Anterior cingulate cortex (tissue), 58 donors: ENCODE data around the gene BLACAT1.
"Not testable (repeated sequence)": the region's sequence is repeated elsewhere in the genome, so short reads cannot be mapped to it uniquely, and the experiment has no call there.

Source experiments
- DNase-seq, 58 donors: peaks; one replicate each; lab custom pipeline; 2025; lab: John Stamatoyannopoulos, UW

Gene BLACAT1

DNA sequence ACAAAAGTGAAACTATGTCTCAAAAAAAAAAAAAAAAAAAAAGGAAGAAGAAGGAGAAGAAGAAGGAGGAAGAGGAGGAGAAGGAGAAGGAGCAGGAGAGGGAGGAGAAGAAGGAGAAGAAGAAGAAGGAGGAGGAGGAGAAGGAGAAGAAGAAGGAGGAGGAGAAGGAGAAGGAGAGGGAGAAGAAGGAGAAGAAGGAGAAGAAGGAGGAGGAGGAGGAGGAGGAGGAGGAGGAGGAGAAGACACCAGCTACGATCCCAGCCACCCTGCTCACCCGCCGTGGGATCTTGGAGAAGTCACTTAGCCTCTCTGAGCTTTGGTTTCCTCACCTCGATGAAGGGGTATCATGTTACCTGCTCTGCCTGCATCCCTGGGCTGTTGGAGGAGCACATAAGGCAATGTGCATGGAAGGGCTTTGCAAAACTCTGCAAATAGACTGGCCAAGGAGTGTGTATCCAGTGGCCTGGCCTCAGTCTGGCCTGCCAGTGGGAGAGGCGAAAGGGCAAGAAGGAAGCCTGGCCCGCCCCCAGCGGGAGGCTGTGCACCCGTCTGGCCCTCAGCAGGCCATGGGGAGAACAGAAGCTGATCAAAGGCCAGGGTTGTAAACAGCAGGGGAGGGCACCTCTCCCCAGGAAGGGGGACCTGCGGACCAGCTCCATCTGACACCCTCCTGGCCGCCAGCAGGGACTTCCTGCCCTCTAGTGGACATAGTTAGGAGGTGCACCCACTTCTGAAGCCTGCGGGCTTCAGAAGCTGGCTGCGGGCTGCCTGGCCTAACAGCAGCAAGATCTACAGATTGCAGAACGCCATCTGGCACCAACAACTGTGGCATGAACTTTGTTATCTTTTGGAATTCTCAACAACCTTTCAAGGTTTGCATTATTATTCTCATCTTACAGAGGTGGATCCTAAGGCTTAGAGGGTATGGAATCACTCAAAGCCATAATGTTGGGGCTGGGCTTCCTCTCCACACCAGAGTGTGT, 29.4 kb upstream of the BLACAT1 start:
- DNase-seq, result peak in 47 of 58 donors; percentile 11 to 79 (median 49)

DNA sequence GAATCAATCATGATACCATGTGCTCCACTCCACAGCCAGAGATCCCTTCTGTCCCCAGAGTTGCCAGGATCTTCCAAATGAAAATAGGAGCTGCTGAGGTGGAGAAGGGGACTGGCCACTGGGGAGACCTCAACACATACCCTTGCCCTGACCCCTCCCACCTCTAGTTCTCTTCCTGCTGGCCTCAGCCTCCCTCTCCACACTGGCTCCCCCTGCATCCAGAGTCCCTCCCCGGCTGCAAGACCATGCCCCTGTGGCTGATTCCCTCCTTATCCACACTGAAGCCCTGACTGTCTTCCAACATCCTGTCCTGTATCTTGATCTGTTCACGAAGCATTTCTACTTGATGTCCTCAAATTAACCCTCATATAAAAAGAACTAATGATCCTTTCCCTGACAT, 27.5 kb upstream of the BLACAT1 start:
- DNase-seq, result no peak

DNA sequence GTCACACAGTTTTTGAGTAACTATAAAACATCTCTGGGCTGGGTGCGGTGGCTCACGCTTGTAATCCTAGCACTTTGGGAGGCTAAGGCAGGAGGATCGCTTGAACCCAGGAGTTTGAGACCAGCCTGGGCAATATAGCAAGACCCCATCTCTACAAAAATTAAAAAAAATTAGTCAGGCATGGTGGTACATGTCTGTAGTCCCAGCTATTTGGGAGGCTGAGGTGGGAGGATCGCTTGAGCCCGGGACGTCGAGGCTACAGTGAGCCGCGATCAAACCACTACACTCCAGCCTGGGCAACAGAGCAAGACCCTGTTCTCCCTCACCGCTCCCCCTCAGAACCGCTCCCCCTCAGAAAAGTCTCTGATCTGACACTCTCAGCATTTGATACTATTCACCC, 26.7 kb upstream of the BLACAT1 start:
- DNase-seq, result not testable (repeated sequence)

DNA sequence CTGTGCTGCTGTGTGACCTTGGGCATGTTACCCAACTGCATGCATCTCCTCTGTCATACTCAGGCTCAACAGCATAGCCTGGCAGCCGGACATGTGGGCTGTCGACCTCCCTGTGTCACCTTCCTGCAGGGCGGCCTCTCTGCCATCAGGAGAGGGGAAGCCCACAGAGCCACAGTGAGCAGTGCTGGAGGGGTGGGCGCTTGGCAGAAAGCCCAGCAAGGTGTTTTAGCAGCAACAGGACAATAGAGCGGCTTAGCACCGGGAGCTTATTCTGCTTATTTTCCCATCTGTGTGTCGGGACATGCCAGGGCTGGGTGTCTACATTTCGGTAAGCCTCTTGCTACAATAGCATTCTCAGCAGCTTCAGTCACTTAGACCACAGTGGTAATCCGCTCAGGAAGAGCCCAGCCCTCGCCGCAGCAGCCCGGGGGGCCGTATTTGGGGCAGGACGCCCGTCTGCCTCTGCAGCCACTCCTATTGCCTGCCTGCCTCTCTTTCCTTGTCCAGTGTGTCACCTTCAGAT, 25.8 kb upstream of the BLACAT1 start:
- DNase-seq, result no peak

DNA sequence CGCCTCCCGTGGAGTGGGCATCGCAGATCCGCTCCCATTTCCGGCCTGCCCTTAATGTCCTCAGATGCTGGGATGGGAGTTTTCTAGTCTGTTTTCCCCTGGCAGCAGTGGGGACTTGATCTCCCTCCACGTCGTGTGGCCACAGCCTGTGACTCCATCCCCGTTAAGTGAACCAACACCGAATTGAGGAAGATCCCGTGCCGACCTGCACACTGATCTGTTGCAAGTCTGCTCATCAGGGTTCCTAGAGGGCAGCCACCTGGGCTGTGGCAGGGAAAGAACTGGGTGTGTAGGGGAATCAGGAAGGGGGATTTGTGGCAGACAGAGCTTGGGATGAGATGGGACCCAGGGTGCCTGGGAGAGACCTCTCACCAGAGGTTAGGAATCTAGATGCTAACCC, 25.4 kb upstream of the BLACAT1 start:
- DNase-seq, result no peak

DNA sequence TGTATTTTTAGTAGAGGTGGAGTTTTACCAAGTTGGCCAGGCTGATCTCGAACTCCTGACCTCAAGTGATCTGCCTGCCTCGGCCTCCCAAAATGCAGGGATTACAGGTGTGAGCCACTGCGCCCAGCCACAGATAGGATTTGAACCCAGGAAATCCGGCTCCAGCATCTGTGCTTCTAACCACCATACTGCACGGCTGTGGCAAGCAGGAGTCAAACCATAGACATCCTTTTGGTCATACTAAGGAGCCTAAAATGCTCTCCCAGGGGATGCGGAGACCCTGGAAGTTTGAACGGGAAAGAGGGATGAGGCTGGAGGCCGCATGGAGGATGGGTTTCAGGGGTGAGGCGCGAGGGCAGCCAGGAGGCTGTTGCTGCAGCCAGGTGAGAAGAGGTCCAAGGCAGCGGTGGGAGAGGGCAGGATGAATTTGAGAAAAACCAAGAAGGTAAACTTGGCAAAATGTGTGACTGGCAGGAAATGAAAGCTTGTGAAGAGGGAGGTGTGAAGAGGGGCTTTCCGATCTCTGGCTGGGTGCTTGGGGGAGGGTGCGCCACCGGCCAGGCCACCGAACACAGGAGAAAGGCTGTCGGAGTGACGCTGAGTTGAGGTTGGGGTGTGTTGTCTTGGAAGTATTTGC, 24.6 kb upstream of the BLACAT1 start:
- no peak for DNase-seq

DNA sequence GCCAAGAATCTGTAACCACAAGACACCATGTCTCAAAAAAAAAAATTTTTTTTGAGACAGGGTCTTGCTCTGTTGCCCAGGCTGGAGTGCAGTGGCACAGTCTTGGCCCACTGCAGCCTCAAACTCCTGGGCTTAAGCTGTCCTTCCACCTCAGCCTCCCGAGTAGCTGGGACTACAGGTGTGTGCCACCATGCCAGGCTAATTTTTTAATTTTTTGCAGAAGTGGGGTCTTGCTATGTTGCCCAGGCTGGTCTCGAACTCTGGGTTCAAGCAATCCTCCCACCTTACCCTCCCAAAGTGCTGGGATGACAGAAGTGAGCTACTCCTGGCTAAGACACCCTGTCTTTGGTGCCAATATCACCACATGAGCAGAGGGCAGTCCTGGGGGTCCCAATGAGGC, 23.1 kb upstream of the BLACAT1 start:
- not testable (repeated sequence) for DNase-seq

DNA sequence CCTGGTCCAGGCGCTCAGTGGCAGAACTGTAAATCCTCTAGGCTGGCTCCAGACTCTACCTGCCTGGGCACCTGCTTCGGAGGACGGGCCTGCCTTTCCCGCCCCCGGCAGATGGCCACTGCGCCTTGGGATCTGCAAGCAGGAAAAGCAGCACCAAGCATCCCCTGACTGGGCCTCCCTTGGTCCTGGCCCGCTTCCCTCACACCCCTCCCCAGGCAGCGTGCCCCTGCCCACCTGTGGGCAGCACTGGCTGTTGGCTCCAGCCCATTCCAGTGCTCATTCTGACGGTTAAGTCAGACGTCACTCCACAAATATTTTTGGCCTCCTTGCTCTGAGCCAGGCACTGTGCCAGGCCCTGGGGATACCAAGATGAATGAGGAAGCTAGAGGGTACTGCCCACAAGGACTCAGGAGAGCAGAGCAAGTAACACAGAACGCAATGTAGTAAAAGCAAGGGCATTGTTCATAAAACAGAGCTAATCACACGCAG, 22.0 kb upstream of the BLACAT1 start:
- DNase-seq, result peak in 5 of 58 donors; percentile 9 to 44 (median 30)

DNA sequence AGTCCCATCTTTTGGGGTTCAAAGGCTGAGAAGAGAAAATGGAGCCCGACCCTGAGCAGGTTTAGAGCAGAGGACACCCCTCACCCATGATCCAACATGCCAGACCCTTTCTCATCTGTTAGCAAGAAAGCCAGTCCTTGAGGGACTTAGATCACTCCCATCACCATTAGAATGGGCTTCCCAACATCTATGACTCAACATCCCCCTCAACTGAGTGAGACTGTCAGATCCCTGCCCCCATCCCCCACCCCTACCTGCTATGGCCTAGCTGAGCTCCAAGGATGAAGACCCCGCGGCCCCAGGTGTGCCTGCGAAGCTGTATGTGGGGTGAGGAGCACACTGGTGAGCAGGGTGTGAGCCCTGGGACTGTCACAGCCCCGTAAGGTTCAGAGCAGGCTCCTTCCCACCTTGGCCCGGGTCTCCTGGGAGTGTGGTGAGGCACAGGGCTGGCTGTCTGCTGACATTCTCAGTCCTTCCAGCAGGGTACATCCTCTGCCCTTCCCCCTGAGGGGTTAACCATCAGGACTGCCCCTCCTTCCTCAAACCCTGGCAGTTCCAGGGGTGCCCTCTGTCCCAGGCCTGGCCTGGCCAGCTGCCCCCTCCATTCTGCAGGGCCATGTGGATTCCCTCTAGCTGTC, 21.4 kb upstream of the BLACAT1 start:
- DNase-seq, result no peak

DNA sequence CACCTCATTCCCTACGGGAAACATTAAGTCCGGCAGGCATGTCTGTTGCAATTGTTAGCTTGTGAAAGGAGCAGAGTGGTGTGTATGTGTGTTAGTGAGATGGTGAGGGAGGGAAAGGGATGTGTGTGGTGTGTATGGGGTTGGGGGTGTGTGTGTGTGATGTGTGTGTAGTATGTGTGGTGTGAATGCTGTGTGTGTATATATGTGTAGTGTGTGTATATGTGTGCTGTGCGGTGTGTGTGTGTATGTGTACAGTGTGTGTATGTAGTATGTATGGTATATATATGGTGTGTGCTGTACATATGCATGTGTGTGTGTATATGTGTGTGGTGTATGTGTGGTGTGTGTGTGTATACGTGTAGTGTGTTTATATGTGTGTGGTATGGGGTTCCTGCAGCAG, 20.8 kb upstream of the BLACAT1 start:
- no peak for DNase-seq

DNA sequence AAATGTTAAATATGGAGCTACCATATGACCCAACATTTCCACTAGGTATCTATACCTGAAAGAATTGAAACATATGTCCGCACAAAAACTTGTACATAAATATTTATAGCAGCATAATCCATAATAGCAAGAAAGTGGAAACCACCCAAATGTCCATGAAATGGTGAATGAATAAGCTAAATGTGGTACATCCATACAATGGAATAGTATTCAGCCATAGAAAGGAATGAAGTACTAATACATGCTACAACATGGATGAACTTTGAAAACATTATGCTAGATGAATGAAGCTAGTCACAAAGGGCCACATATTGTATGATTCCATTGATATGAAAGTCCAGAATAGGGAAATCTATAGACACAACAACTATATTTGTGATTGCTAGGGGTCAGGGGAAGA, 20.0 kb upstream of the BLACAT1 start:
- no peak for DNase-seq

DNA sequence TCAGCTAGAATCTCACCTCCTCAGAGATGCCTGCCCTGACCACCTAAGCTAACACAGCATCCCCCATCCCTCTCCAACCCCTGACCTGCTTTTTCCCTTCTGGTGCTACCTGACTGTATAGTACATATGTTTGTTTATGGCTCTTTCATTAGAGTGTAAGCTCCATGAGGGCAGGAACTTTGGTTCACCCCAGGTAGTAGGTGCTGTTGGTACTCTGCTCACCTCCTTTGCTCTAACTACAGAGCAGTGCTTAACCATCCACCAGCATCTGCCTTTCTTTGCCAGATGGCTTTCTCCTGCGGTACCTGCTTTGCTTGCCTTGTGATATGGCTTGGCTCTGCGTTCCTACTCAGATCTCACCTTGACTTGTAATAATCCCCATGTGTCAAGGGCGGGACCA, 18.7 kb upstream of the BLACAT1 start:
- no peak for DNase-seq

DNA sequence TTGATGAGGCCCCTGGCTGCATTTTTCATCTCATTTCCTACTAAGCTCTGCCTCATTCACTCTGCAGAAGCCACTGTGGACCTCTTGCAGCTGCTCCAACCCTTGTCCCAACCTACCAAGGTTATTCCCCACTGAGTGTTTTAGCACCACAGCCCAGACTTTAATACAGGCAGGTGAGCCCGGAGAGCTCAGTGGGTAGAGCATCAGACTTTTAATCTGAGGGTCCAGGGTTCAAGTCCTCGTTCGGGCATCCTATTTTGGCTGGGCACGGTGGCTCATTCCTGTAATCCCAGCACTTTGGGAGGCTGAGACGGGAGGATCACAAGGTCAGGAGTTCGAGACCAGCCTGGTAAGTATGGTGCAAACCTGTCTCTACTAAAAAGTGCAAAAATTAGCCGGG, 18.1 kb upstream of the BLACAT1 start:
- DNase-seq, result no peak

DNA sequence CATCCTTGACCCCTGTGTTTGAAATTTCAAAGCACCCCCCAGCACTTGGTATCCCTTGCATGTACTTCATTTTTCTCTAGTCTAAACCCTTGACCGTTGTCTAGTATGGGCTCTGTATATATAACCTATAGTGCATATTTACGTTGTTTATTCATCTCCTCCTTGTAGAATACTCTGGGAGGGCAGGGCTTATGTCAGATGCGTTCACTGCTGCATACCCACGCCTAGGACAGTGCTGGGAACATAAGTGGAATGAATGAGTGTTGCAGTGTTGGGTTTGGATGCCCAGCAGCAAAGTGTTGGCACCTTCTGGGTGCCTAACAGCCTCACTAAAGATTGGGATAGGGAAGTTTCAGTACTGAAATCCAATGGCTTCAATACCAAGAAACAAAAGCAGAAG, 17.6 kb upstream of the BLACAT1 start:
- no peak for DNase-seq

DNA sequence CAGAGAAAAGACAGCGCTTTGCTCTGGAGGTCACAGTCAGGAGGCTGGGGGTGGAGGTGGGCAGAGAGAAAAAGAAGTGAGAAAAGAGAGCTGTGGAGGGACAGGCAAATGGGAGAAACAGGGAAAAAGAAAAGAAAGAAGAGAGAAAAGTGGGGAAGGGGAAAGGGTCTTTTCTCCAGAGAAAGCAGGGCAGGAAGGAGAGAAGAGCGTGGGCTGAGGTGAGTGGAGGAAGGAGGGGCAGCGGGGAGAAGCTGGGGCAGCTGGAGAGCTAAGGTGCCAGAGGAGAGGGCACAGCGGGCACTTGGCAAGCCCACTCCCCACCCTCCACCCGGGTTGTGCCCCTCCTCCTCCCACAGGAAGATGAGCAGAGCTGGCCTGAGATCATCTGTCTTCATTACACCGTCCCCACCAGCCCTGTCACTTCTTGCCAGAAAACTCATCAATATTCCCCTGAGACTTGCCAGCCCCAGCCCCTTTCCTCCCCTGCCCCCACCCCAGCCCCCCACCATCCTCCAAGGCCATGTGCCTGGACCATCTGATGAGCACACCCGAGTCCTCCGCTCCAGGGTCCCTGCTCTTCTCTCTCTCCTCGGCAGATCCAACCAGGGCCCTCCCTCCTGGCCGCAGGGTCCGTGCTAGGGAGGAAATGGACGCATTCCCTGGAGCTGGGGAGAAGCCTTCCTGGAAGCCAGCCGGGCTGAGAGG, 17.0 kb upstream of the BLACAT1 start:
- DNase-seq, result no peak

DNA sequence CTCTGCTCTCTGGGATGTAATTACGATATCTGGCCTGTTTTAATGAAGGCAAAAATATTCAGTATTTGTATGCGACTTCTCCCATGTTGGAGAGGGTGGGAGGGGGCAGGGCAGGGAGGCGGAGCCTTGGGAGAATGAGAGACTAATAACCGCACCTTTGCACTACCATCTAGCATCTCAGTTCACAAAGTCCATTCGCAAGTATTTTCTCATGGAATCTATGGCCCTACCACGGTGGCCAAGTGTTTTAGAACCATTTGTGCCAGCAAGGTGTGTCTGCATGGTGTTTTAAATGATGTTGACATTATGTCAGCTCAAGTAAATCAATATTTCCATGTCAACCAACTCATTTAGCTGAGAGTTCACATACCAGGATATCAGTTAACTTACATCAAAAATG, 14.3 kb upstream of the BLACAT1 start:
- no peak for DNase-seq

DNA sequence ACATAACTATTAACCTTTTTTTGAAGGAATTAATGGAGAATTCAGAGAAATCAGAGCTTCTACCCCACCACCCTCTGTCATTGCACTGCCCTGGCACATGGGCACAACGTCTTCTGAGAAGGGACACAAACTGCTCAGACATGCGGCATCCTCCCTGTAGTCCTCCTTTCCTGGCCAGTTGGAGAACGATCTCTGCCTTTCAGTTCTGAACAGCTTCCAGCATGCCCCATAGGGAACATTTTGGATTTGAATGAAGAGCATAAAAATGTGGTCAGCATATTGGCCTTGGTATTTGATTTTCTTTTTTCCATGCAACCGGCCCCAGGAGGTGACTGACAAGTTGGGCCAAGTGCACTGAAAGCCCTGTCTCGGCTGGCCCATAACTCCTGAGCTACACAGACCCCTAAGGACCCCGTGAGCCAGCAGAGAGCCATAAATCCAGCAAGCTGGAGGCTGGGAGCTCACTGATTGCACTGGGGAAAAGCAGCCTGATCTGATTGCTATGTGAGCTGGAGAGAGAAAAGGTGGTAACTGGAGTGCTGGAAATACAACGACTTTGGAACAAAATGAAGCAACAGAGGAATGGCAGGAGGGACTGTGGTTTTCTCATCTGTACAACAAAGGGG, 10.9 kb upstream of the BLACAT1 start:
- no peak for DNase-seq

DNA sequence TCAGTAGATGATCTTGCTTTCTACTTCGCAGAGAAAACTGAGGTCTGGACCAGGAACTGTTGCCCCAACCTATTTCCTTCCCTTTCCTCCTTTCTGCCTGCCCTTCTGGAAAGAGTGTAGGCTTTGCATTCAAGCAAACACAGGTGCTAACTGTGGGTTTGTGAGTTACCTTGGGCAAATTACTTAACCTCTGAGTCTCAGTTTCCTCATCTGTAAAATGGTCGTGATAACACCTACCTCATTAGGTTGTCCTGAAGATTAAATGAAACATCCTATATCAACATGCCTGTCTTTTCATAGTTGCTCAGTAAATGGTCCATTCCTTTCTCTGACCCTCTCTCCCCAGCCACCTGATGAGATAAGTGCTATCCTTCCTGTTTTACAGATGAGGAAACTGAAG, 9.5 kb upstream of the BLACAT1 start:
- no peak for DNase-seq

DNA sequence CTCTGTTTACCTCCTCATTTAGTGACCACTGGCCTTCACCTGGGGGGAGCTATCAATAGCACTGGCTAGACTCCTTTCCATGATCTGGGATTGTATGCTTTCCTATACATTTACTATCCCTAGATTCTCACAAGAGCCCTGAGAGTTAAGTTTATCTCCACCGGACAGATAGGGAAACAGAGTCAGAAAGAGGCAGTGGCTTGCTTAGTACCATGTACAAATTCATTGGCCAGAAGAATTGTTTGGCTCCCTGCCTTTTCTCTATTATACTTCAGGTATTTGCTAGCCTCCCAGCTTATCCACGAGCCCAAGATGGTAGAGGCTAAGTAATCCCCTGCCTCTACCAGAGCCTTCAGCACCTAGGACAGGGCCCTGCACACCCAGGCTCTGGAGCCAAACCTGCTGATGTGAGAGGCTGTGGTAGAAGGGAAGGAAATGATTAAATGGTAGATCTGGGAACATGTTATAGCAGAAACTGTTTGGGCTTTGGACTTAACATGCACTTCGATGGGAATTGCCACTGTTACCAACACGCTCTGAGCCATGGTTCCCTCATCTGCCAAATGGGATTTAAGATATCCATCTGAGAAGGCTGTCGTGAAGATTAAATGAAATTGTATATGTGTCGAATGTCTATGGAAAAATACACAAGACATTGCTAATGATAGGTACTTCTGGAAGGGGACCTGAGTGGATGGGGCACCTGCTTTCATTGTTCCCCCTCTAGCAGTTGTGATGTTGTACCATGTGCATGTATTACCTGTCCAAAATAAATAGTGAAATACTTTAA, 3.1 kb upstream of the BLACAT1 start:
- DNase-seq, result no peak
